ENCODE data around the gene NEB.

Gene NEB

DNA sequence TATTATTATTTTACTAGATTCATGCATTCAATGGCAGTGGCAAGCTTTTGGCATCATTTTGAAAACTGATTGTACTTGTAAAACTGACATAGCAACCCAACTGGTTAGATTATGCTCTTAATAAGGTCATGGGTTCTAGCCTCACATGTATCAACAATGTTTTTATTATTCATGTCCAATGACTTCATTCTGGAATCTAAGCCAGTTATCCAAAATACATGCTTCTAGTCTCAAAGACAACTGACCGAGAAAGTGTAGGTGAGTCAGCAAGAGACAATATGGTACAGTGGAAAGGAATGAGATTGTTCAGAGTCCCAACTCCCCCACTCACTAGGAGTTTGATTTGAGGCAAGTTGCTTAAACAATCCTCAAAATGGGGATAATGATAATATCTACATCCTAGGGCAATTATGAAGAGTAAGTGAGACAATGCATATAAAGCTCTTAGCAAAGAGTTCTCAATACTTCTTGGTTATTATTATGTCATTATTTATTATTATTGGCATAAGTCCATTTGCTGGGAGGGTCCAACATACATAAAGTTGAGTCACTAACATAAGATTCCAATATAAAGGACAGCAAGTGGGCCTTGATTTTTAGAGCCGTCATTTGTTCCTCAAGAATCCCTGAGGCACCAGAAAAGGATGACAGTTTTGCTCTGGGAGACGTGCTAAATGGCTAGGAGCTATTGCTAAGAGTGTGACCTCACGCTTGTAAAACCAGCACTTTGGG is 99.4 kb downstream of the NEB start:
- no peaks in the 10 kb centered on the region for H3K27me3 ChIP-seq (ENCODE audit: control insufficient read depth in 1 of 2, insufficient read depth in 2 of 2, low read length in 2 of 2)
- no peak overlapping the region for H3K9ac ChIP-seq (ENCODE audit: low read length in 2 of 2)
- peaks cover 5% of the 10 kb centered on the region for H3K4me1 ChIP-seq (ENCODE audit: control insufficient read depth, insufficient read depth, low read length)
- H3K4me3 ChIP-seq (ENCODE audit: low read length in 2 of 2), result no peak overlapping the region
- no peaks in the 10 kb centered on the region for H3K9me3 ChIP-seq (ENCODE audit: control insufficient read depth in 2 of 2, low read length in 2 of 2)
- no peaks in the 10 kb centered on the region for H3K36me3 ChIP-seq (ENCODE audit: control insufficient read depth in 2 of 2, insufficient read depth in 2 of 2, low read length in 2 of 2)
- H3K27ac ChIP-seq (ENCODE audit: low read length), result no peak overlapping the region

DNA sequence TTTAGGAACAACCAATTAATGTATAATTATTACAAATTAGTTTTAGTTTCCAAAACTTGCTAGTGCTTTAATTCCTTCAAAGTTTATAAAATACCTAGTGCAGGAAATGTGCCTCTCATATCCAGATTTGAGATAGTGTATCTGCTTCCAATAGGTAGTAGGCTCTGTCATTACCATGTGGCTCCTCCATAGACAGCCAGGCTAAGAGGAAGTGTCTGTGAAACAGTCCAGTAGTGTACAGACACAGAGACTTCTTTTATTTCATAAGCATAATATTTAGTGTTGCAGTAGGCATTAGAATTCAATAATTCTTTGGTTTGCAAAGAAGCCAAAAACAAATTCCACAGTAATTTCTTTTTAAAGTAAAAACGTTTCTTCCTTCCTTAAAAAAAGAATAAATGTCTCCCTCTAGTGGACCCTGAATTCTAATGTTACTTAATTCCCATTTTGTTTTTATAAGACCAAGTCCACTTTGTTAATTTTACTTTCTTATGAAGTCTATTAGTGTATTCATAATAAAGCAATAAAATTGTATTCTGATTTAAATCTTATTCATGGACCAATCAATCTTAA is 101.2 kb downstream of the NEB start:
- no peak overlapping the region for H3K27ac ChIP-seq (ENCODE audit: low read length)
- H3K9me3 ChIP-seq (ENCODE audit: control insufficient read depth in 2 of 2, low read length in 2 of 2), result no peaks in the 10 kb centered on the region
- H3K36me3 ChIP-seq (ENCODE audit: control insufficient read depth in 2 of 2, insufficient read depth in 2 of 2, low read length in 2 of 2), result no peaks in the 10 kb centered on the region
- H3K27me3 ChIP-seq (ENCODE audit: control insufficient read depth in 1 of 2, insufficient read depth in 2 of 2, low read length in 2 of 2), result no peaks in the 10 kb centered on the region
- no peak overlapping the region for H3K9ac ChIP-seq (ENCODE audit: low read length in 2 of 2)
- peaks cover 2% of the 10 kb centered on the region for H3K4me1 ChIP-seq (ENCODE audit: control insufficient read depth, insufficient read depth, low read length)
- H3K4me3 ChIP-seq (ENCODE audit: low read length in 2 of 2), result no peak overlapping the region

DNA sequence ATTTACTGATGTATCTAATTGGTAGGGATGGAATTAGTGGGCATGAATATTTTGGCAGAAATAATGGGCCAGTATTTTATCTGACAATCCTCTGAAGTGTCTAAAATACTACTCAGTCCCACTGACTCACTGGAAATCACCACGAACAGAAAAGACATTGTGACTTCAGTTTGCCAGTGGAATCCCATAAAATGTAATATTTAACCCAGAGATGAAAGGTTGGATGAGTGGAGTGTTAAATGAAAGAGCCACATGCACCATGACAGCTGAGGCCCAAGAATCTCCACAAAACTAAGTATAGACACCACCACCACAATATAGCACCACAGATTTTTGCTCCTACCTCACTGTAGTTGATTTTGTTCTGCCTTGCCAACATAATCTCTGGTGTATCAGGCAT is 103.9 kb downstream of the NEB start:
- Histone ChIP-seq H3K9ac (ENCODE audit: low read length in 2 of 2) (no peak overlapping the region), H3K4me3 (ENCODE audit: low read length in 2 of 2) (no peak overlapping the region), H3K36me3 (ENCODE audit: control insufficient read depth in 2 of 2, insufficient read depth in 2 of 2, low read length in 2 of 2) (no peaks in the 10 kb centered on the region), H3K4me1 (ENCODE audit: control insufficient read depth, insufficient read depth, low read length) (no peaks in the 10 kb centered on the region), H3K27me3 (ENCODE audit: control insufficient read depth in 1 of 2, insufficient read depth in 2 of 2, low read length in 2 of 2) (no peaks in the 10 kb centered on the region), H3K27ac (ENCODE audit: low read length) (no peak overlapping the region), H3K9me3 (ENCODE audit: control insufficient read depth in 2 of 2, low read length in 2 of 2) (no peaks in the 10 kb centered on the region)

DNA sequence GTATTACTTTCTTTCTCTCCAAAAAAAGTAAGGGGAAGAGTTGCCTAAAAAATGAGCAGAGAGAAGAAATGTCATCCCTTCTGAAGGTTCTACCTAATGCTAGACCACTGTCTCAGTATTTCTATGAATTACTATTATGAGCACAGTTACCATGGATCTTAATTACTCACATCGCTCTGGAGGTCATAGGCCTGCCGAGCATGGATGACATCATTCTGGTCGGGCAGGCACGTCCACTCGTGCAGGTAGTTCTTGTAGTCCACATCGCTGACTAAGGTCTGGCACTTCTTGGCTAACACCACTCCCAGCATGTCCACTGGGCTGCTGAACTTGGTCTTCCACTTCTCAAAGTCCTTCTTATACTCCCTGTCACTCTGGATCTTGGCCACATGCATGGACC is 106.9 kb downstream of the NEB start:
- Histone ChIP-seq H3K36me3 (ENCODE audit: control insufficient read depth in 2 of 2, insufficient read depth in 2 of 2, low read length in 2 of 2) (no peaks in the 10 kb centered on the region), H3K4me1 (ENCODE audit: control insufficient read depth, insufficient read depth, low read length) (no peaks in the 10 kb centered on the region), H3K27ac (ENCODE audit: low read length) (no peak overlapping the region), H3K4me3 (ENCODE audit: low read length in 2 of 2) (no peak overlapping the region), H3K9ac (ENCODE audit: low read length in 2 of 2) (no peak overlapping the region), H3K9me3 (ENCODE audit: control insufficient read depth in 2 of 2, low read length in 2 of 2) (no peaks in the 10 kb centered on the region), H3K27me3 (ENCODE audit: control insufficient read depth in 1 of 2, insufficient read depth in 2 of 2, low read length in 2 of 2) (no peaks in the 10 kb centered on the region)

DNA sequence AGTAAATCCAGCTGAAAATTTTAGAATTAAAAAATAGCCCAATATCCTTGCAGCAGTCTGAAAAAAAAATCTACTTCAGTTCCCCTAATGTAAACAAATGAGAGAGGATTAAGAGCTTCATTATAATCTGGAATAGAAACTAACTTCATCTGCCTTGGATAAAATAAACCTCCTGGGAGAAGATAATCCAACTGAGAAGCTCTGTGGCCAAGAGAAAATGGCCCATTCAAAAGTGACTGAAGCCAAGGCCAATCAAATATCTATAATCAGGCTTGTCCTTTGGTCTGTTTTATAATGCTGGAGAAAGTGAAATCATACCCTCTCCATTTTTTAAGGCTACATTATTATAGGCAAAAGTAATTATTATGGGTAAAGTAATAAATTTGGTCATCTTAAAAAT is 110.0 kb downstream of the NEB start:
- no peaks in the 10 kb centered on the region for H3K36me3 ChIP-seq (ENCODE audit: control insufficient read depth in 2 of 2, insufficient read depth in 2 of 2, low read length in 2 of 2)
- no peak overlapping the region for H3K4me3 ChIP-seq (ENCODE audit: low read length in 2 of 2)
- no peak overlapping the region for H3K27ac ChIP-seq (ENCODE audit: low read length)
- H3K9ac ChIP-seq (ENCODE audit: low read length in 2 of 2), result no peak overlapping the region
- H3K4me1 ChIP-seq (ENCODE audit: control insufficient read depth, insufficient read depth, low read length), result no peaks in the 10 kb centered on the region
- no peaks in the 10 kb centered on the region for H3K27me3 ChIP-seq (ENCODE audit: control insufficient read depth in 1 of 2, insufficient read depth in 2 of 2, low read length in 2 of 2)
- no peaks in the 10 kb centered on the region for H3K9me3 ChIP-seq (ENCODE audit: control insufficient read depth in 2 of 2, low read length in 2 of 2)

DNA sequence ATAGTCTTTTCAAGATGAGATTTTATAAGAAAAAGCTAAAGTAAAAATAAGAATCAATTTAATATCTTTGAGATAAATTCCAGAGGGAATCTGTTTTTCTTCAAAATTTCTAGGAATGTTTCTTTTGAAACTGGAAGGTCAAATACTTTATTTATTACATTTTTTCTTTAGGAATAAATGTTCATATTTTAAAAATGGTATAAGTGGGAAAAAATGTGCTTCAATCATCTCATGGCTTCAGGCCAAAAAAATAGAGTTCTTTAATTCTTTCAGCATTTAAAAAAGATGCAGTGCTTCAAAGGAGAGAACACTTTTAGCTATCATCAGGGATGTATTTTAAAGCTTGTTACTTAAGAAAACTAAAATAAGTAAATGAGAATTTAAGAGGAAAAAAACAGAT is 110.6 kb downstream of the NEB start:
- H3K4me3 ChIP-seq (ENCODE audit: low read length in 2 of 2), result no peak overlapping the region
- no peaks in the 10 kb centered on the region for H3K27me3 ChIP-seq (ENCODE audit: control insufficient read depth in 1 of 2, insufficient read depth in 2 of 2, low read length in 2 of 2)
- H3K9ac ChIP-seq (ENCODE audit: low read length in 2 of 2), result no peak overlapping the region
- H3K9me3 ChIP-seq (ENCODE audit: control insufficient read depth in 2 of 2, low read length in 2 of 2), result no peaks in the 10 kb centered on the region
- no peaks in the 10 kb centered on the region for H3K4me1 ChIP-seq (ENCODE audit: control insufficient read depth, insufficient read depth, low read length)
- no peaks in the 10 kb centered on the region for H3K36me3 ChIP-seq (ENCODE audit: control insufficient read depth in 2 of 2, insufficient read depth in 2 of 2, low read length in 2 of 2)
- no peak overlapping the region for H3K27ac ChIP-seq (ENCODE audit: low read length)

DNA sequence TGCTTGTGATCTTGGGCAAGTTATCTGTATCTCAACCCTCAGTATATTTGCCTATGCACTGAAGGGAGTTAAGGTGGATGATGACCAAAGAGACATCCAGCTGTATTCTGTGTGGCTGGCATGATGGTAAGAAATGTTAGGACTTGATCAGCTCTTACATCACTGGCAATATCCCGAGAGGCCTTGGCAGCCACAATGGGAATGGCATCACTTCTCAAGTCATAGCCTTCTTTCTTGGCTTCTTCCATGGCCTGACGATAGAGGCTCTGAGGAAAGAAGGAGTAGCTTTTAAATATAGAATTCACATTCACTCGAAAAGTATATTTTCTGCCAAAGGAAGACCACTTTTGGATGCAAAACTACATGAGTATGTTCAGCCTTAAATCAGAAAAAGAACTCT is 113.5 kb downstream of the NEB start:
- Histone ChIP-seq H3K9me3 (ENCODE audit: control insufficient read depth in 2 of 2, low read length in 2 of 2) (no peaks in the 10 kb centered on the region), H3K27ac (ENCODE audit: low read length) (no peak overlapping the region), H3K9ac (ENCODE audit: low read length in 2 of 2) (no peak overlapping the region), H3K36me3 (ENCODE audit: control insufficient read depth in 2 of 2, insufficient read depth in 2 of 2, low read length in 2 of 2) (no peaks in the 10 kb centered on the region), H3K27me3 (ENCODE audit: control insufficient read depth in 1 of 2, insufficient read depth in 2 of 2, low read length in 2 of 2) (no peaks in the 10 kb centered on the region), H3K4me1 (ENCODE audit: control insufficient read depth, insufficient read depth, low read length) (no peaks in the 10 kb centered on the region), H3K4me3 (ENCODE audit: low read length in 2 of 2) (no peak overlapping the region)

DNA sequence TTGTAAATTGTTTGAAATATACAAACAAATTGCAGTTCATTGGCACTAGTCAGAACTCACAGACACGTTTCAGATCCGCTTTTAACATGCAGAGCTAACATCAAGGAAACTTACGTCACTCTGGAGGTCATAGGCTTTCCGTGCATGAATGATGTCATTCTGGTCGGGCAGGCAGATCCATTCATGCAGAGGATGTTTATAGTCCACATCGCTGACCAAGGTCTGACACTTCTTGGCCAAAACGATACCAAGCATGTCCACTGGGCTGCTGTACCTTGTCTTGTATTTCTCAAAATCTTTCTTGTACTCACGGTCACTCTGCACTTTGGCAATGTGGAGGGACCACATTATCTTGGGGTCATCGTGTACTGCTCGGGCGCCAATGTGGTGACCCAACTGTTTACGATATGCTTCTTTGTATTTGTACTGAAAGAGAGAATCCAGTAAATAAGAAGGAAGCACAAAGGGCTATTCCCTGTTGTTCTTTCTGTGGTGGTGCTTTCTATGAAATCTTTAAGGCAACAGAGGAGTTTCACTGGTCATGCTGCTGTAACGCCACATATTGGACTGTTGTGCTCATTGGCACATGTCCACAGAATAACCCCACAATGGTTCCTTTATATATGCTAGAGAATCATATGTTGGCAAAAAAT is 114.8 kb downstream of the NEB start:
- Histone ChIP-seq H3K4me1 (ENCODE audit: control insufficient read depth, insufficient read depth, low read length) (no peaks in the 10 kb centered on the region), H3K27ac (ENCODE audit: low read length) (no peak overlapping the region), H3K36me3 (ENCODE audit: control insufficient read depth in 2 of 2, insufficient read depth in 2 of 2, low read length in 2 of 2) (no peaks in the 10 kb centered on the region), H3K9me3 (ENCODE audit: control insufficient read depth in 2 of 2, low read length in 2 of 2) (no peaks in the 10 kb centered on the region), H3K9ac (ENCODE audit: low read length in 2 of 2) (no peak overlapping the region), H3K27me3 (ENCODE audit: control insufficient read depth in 1 of 2, insufficient read depth in 2 of 2, low read length in 2 of 2) (no peaks in the 10 kb centered on the region), H3K4me3 (ENCODE audit: low read length in 2 of 2) (no peak overlapping the region)

DNA sequence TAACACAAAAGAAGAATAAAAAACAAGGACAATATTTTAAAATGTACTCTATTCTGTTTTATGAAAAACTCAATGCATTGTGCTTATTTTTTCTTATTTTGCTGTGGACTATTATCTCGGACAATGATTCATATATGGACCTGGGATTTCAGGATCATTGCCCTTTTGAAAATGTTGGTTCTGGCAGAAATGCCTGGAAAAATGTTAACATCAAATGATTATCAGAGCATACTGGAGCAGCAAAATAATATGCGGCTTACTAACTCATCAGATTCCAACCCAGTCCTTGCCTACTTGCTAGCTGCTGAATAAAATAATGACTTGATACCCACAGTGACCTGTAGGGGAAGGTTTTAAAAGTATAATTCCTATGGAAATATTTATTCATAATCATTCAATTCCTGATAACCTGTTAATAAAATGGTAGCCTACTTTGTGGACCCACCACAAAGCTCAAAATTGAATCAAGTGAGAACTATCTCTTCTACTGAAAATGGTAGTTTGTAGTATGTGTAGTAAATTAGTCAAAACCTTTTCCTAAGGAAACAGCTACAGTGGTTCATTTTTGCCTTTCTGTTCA is 117.4 kb downstream of the NEB start:
- no peak overlapping the region for H3K9ac ChIP-seq (ENCODE audit: low read length in 2 of 2)

DNA sequence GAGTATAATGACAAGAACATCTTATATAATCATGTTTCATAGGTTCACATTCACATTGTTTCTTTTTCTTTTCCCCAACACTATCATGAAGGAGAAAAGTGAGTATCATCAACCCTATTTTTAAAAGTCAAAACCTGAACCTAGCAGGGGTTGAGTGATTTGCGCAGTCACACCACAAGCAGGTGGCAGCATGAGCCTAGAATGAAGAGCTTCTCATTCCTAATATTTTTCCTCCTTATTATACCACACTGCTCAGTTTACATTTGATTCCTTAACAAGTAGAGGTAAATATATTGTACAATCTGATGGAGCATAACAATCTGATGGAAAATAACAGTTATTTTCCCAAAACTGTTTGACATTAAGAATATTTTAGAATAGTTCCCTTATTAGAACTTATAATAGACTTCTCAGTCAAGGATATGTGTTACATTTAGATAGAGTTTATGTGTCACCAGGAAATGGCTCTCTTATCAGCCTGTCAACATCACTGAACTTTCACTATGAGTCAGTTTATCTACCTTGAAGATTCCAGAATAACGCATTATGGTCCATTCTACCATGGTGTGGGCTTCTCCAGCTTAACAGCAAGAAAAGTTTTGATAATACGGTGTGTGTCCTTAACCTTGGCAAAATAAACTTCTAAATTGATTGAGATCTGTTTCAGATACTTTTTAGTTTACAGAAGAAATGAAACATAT is 119.5 kb downstream of the NEB start:
- Histone ChIP-seq H3K9ac (ENCODE audit: low read length in 2 of 2) (no peak overlapping the region), H3K4me3 (ENCODE audit: low read length in 2 of 2) (no peak overlapping the region), H3K9me3 (ENCODE audit: control insufficient read depth in 2 of 2, low read length in 2 of 2) (no peaks in the 10 kb centered on the region), H3K27ac (ENCODE audit: low read length) (no peak overlapping the region), H3K27me3 (ENCODE audit: control insufficient read depth in 1 of 2, insufficient read depth in 2 of 2, low read length in 2 of 2) (no peaks in the 10 kb centered on the region), H3K4me1 (ENCODE audit: control insufficient read depth, insufficient read depth, low read length) (no peaks in the 10 kb centered on the region), H3K36me3 (ENCODE audit: control insufficient read depth in 2 of 2, insufficient read depth in 2 of 2, low read length in 2 of 2) (no peaks in the 10 kb centered on the region)

More for the DNA sequence above, 117.4 kb downstream of the NEB start:
- no peaks in the 10 kb centered on the region for H3K36me3 ChIP-seq (ENCODE audit: control insufficient read depth in 2 of 2, insufficient read depth in 2 of 2, low read length in 2 of 2)
- no peaks in the 10 kb centered on the region for H3K27me3 ChIP-seq (ENCODE audit: control insufficient read depth in 1 of 2, insufficient read depth in 2 of 2, low read length in 2 of 2)
- no peaks in the 10 kb centered on the region for H3K9me3 ChIP-seq (ENCODE audit: control insufficient read depth in 2 of 2, low read length in 2 of 2)
- H3K27ac ChIP-seq (ENCODE audit: low read length), result no peak overlapping the region
- H3K4me1 ChIP-seq (ENCODE audit: control insufficient read depth, insufficient read depth, low read length), result no peaks in the 10 kb centered on the region
- H3K4me3 ChIP-seq (ENCODE audit: low read length in 2 of 2), result no peak overlapping the region

All from stomach smooth muscle (tissue), 2 donors.